ENCODE measurements around the gene ZCCHC7. TPM values are rescaled to one million over a fixed set of nuclear protein-coding genes. Genes with fewer than 3 reads are reported as not detected.

ZCCHC7 gene
- total RNA-seq, 1 donor from 2014 or later, result 21.7 TPM

- H4K20me1 ChIP-seq (ENCODE audit: insufficient read depth, low read length), result no peaks in the 10 kb centered on the region
- H3K27me3 Mint-ChIP-seq (ENCODE audit: low read depth, unreplicated experiment), result peaks cover 27% of the 10 kb centered on the region
- peaks cover 4% of the 10 kb centered on the region for H3K27me3 ChIP-seq (ENCODE audit: insufficient read depth, low read length)
- H3K4me3 ChIP-seq (ENCODE audit: insufficient read depth, low read depth, low read length), result no peak overlapping the region
- H3K4me3 Mint-ChIP-seq (ENCODE audit: unreplicated experiment), result no peak overlapping the region
- peaks cover 3% of the 10 kb centered on the region for H3K9me3 Mint-ChIP-seq (ENCODE audit: unreplicated experiment)
- no peak for TF ChIP-seq EZH2 (IDR thresholded peaks at IDR 0.05; ENCODE audit: insufficient read depth, low read length)
- TF ChIP-seq, protein P1, sequence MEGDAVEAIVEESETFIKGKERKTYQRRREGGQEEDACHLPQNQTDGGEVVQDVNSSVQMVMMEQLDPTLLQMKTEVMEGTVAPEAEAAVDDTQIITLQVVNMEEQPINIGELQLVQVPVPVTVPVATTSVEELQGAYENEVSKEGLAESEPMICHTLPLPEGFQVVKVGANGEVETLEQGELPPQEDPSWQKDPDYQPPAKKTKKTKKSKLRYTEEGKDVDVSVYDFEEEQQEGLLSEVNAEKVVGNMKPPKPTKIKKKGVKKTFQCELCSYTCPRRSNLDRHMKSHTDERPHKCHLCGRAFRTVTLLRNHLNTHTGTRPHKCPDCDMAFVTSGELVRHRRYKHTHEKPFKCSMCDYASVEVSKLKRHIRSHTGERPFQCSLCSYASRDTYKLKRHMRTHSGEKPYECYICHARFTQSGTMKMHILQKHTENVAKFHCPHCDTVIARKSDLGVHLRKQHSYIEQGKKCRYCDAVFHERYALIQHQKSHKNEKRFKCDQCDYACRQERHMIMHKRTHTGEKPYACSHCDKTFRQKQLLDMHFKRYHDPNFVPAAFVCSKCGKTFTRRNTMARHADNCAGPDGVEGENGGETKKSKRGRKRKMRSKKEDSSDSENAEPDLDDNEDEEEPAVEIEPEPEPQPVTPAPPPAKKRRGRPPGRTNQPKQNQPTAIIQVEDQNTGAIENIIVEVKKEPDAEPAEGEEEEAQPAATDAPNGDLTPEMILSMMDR (IDR thresholded peaks at IDR 0.05; ENCODE audit: insufficient read depth, low read depth, low read length), result no peak
- FAIRE-seq (no peak), DNase-seq (ENCODE audit: low read depth) (no peak)
- H3K27ac ChIP-seq (ENCODE audit: low read depth, low read length), result no peak overlapping the region
- H2AFZ ChIP-seq (ENCODE audit: low read depth, low read length), result no peak overlapping the region
- no peaks in the 10 kb centered on the region for H3K79me2 ChIP-seq (ENCODE audit: insufficient read depth, low read length)
- no peak overlapping the region for H3K27ac Mint-ChIP-seq (ENCODE audit: unreplicated experiment)
- H3K9me3 ChIP-seq (ENCODE audit: insufficient read depth, low read depth, low read length), result no peaks in the 10 kb centered on the region
- no peak overlapping the region for H3K4me2 ChIP-seq (ENCODE audit: low read length)
- H3K4me1 ChIP-seq (ENCODE audit: insufficient read depth, low read length), result peaks cover 12% of the 10 kb centered on the region
- no peaks in the 10 kb centered on the region for H3K36me3 ChIP-seq (ENCODE audit: insufficient read depth, low read length)
- H3K36me3 Mint-ChIP-seq (ENCODE audit: low read depth, unreplicated experiment), result no peaks in the 10 kb centered on the region
- H3K4me1 Mint-ChIP-seq (ENCODE audit: low read depth, unreplicated experiment), result peaks cover 11% of the 10 kb centered on the region
- H3K9ac ChIP-seq (ENCODE audit: low read length), result no peak overlapping the region
These were observed 254.5 kb downstream of the ZCCHC7 start for GRCh38 chr9:37374892-37375291.

- Histone ChIP-seq H3K9ac (ENCODE audit: low read length) (no peak overlapping the region), H3K27ac (ENCODE audit: low read depth, low read length) (no peak overlapping the region), H3K27me3 (ENCODE audit: insufficient read depth, low read length) (peaks cover 4% of the 10 kb centered on the region), H3K4me1 (ENCODE audit: insufficient read depth, low read length) (no peaks in the 10 kb centered on the region), H4K20me1 (ENCODE audit: insufficient read depth, low read length) (no peaks in the 10 kb centered on the region), H2AFZ (ENCODE audit: low read depth, low read length) (no peak overlapping the region), H3K79me2 (ENCODE audit: insufficient read depth, low read length) (no peaks in the 10 kb centered on the region), H3K36me3 (ENCODE audit: insufficient read depth, low read length) (no peaks in the 10 kb centered on the region), H3K4me3 (ENCODE audit: insufficient read depth, low read depth, low read length) (no peak overlapping the region), H3K4me2 (ENCODE audit: low read length) (no peak overlapping the region), H3K9me3 (ENCODE audit: insufficient read depth, low read depth, low read length) (no peaks in the 10 kb centered on the region)
- H3K27me3 Mint-ChIP-seq (ENCODE audit: low read depth, unreplicated experiment), result peaks cover 36% of the 10 kb centered on the region
- DNase-seq (ENCODE audit: low read depth) (no peak), FAIRE-seq (no peak)
- TF ChIP-seq EZH2 (IDR thresholded peaks at IDR 0.05; ENCODE audit: insufficient read depth, low read length), result no peak
- TF ChIP-seq, protein P1 (IDR thresholded peaks at IDR 0.05; ENCODE audit: insufficient read depth, low read depth, low read length), result no peak
- peaks cover 10% of the 10 kb centered on the region for H3K9me3 Mint-ChIP-seq (ENCODE audit: unreplicated experiment)
- no peak overlapping the region for H3K27ac Mint-ChIP-seq (ENCODE audit: unreplicated experiment)
- H3K4me3 Mint-ChIP-seq (ENCODE audit: unreplicated experiment), result no peak overlapping the region
- peaks cover 3% of the 10 kb centered on the region for H3K4me1 Mint-ChIP-seq (ENCODE audit: low read depth, unreplicated experiment)
- peaks cover 2% of the 10 kb centered on the region for H3K36me3 Mint-ChIP-seq (ENCODE audit: low read depth, unreplicated experiment)
These were observed 257.6 kb downstream of the ZCCHC7 start for GRCh38 chr9:37377688-37378612.

DNA sequence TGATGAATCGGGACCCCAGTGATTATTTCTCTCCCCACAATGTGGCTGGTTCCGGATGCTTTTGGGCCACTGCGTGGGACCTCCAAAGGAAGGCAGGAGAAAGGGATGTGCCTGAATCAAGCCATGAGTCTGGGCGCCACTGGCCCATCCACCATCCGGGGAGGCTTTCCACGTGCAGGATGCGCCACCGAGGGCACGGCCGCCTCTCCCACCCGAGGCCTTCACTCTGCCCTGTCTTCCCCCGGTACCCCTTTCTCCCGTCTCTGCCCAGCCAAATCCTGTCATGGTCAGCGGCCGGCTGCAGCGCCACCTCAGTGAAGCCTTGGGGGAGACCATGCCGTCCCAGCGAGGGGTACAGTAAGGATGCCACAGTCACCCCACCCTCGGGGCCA lies 258.2 kb downstream of the ZCCHC7 start:
- H3K9me3 Mint-ChIP-seq (ENCODE audit: unreplicated experiment), result peaks cover 10% of the 10 kb centered on the region
- Histone ChIP-seq H3K4me1 (ENCODE audit: insufficient read depth, low read length) (no peaks in the 10 kb centered on the region), H3K9me3 (ENCODE audit: insufficient read depth, low read depth, low read length) (no peaks in the 10 kb centered on the region), H4K20me1 (ENCODE audit: insufficient read depth, low read length) (no peaks in the 10 kb centered on the region), H2AFZ (ENCODE audit: low read depth, low read length) (no peak overlapping the region), H3K27me3 (ENCODE audit: insufficient read depth, low read length) (peaks cover 4% of the 10 kb centered on the region), H3K79me2 (ENCODE audit: insufficient read depth, low read length) (no peaks in the 10 kb centered on the region), H3K36me3 (ENCODE audit: insufficient read depth, low read length) (no peaks in the 10 kb centered on the region), H3K9ac (ENCODE audit: low read length) (no peak overlapping the region), H3K4me3 (ENCODE audit: insufficient read depth, low read depth, low read length) (no peak overlapping the region), H3K27ac (ENCODE audit: low read depth, low read length) (no peak overlapping the region), H3K4me2 (ENCODE audit: low read length) (no peak overlapping the region)
- TF ChIP-seq EZH2 (IDR thresholded peaks at IDR 0.05; ENCODE audit: insufficient read depth, low read length), result no peak
- TF ChIP-seq, protein P1 (IDR thresholded peaks at IDR 0.05; ENCODE audit: insufficient read depth, low read depth, low read length), result no peak
- DNase-seq (ENCODE audit: low read depth), result no peak
- H3K27ac Mint-ChIP-seq (ENCODE audit: unreplicated experiment), result no peak overlapping the region
- H3K4me1 Mint-ChIP-seq (ENCODE audit: low read depth, unreplicated experiment), result peaks cover 3% of the 10 kb centered on the region
- H3K36me3 Mint-ChIP-seq (ENCODE audit: low read depth, unreplicated experiment), result peaks cover 2% of the 10 kb centered on the region
- no peak for FAIRE-seq
- H3K27me3 Mint-ChIP-seq (ENCODE audit: low read depth, unreplicated experiment), result peaks cover 38% of the 10 kb centered on the region
- no peak overlapping the region for H3K4me3 Mint-ChIP-seq (ENCODE audit: unreplicated experiment)

Measured in astrocyte (in vitro differentiated cells and primary cell).